Occipital lobe (tissue), 2 donors: ENCODE data around the gene GNAT2. TPM values are rescaled to one million over a fixed set of nuclear protein-coding genes. Genes with fewer than 3 reads are reported as not detected.
"Not testable (repeated sequence)": the region's sequence is repeated elsewhere in the genome, so short reads cannot be mapped to it uniquely, and the experiment has no call there.

Experiments used
- DNase-seq: peaks from one replicate; lab custom pipeline; 2025; lab: John Stamatoyannopoulos, UW
- total RNA-seq: library from RNA; depleted of rRNA; stranded (reverse); fragments of >200 nt; gene quantifications from one replicate; pipeline ENCODE4 v1.2.3, GENCODE V29; 2014

GNAT2 gene
- total RNA-seq: not detected

DNA sequence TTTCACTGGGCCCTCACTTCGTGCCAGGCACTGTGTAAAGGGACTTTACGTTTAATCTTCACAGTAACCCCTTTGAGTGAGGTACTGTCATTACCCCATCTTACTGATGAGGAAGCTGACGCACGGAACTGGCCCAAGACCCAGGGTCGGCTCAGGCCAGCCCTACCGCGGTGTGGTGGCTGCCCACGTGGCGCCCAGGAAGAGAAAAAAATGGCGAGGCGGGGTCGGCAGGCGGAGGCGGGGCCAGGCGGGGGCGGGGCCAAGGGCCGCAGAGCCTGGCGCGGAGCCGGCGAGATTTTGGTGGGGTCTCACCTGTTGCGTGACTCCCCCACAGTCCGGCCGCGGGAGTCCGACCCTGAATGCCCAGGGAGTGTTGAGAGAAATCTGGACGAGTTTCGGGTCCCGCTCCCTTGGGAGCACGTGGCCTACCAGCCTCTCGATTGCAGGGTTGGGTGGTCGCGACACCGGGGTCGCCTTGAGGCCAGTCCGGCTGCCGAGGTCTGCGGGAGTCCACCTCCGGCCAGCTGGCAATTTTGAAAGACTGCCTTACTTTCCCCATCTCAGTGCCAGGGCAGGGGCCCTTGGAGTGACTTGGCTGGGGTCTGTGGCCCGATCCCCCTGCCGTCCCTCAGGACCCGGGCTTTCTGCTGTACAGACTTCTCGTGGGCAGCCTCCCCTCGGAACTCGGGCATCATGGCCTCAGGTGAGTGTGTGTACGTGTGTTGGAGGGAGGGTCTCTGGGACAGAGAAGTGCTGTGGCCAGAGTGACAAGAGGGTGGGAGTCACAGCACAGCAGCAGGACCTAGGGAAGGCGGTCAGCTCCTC lies at the start of gene GNAT2, which contains the start of gene AMPD2:
GNAT2 (minus strand) TSS at position 41 of the 825 bp plus-strand sequence. CDS start 6,746 bp downstream, outside the sequence.
AMPD2 (plus strand) TSS at position 262 of the 825 bp plus-strand sequence. CDS start 1,339 bp downstream, outside the sequence.
- DNase-seq: no peak

DNA sequence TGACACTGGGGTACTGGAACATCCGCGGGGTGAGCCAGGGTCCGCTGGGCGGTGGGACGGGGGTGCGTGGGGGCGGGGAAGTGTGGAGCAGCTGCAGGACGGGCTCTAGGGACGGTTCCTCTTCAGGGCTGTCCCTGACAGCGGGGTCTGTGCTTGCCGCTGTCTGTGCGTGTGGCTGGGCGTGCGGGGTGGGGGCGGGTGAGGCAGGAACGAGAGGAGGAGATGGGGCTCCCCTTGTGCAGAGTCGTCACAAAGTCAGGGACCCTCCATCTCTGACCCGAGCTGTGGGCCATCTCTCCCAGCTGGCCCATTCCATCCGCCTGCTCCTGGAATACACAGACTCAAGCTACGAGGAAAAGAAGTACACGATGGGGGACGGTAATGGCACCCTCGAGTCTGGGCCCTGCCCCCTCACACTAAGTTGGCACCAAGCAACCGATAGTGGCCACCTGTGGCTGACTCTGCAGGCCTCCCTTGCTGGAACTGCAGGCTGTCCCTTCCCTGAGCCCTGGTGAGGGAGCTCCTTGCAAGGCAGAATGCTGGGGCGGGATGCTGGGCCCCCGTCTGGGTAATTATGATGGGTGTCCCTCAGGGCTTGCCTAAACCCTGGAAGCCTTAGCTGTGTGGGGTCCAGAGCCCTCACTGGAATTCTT lies 48.8 kb upstream of the GNAT2 start:
- no peak for DNase-seq

DNA sequence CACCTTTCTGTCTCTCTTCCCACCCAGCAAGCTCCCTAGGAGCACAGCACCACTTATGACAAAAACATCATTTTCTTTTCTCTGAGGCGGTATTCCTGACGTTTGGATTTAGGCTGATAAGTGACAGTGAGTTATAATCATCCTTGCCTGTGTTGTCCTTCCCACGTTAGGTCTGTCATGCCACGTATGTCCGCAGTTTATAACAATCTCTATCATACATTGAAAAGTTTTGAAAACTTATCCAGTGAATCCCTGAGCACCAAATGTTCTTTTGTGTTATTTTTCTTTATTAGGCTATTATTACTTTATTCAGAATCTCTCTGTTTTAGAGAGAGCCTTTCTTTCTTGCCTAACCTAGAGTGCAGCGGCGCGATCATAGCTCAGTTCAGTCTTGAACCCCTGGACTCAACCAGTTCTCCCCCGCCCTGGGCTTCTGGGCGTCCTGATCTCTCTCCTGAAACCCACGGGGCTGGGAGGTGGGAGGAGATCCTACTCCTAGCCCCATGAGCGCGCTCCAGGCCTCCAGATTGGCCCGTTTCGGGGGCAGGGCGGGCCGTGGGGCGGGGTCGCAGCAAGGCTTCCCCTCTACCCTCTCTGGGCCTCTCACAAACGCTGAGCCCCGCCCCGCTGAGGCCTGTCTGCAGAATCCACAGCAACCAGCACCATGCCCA lies 48.2 kb upstream of the GNAT2 start, which contains the start of gene GSTM2:
GSTM2 (plus strand) TSS at position 606 of the 671 bp plus-strand sequence; CDS start at position 665, 59 bp downstream.
- peak; percentile 59 for DNase-seq

GRCh38 chr1:109664671-109665070 lies 45.3 kb upstream of the GNAT2 start:
- DNase-seq: no peak

GRCh38 chr1:109661391-109661790 lies 42.0 kb upstream of the GNAT2 start:
- DNase-seq: no peak

GRCh38 chr1:109660691-109661026 lies 41.2 kb upstream of the GNAT2 start:
- DNase-seq: not testable (repeated sequence)

- DNase-seq: no peak
These were observed 40.7 kb upstream of the GNAT2 start for GRCh38 chr1:109659997-109660690.

GRCh38 chr1:109659145-109659544 lies 39.7 kb upstream of the GNAT2 start:
- no peak for DNase-seq

DNA sequence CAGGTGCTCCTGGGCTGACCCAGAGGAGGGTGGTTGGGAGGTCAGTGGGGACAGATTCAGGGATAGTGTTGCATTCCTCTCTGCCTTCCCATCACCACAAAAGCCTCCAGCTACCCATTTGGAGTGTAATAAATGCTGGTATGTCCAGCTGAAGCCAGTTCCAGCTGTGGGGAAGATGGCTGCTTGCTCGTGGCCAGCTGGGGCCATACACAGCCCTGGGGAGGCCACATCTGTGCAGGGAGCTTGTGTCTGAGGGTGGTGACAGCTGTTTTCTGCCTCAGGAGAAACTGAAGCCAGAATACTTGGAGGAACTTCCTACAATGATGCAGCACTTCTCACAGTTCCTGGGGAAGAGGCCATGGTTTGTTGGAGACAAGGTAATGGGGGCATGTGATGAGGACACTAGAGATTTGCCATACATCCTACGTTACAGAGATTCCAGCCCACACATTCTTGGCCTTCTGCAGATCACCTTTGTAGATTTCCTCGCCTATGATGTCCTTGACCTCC lies 39.2 kb upstream of the GNAT2 start:
- DNase-seq: no peak

DNA sequence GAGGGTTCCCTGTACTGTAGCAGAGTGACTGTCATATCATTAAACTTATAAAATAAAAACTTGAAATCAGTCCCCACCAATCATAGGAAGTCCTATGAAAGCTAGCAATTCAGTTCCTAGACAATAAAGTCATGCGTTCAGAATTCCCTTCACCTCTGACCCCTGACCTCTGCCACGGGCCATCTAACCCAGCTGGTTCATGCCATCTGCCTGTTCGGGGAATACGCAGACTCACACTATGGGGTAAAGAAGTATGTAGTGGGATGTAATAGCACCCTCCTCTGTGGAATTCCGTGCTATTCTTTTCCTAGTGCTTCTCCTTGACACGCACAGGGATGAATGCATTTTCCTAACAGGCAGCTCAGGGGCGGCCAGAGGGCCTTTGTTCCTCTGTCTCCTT lies 38.6 kb upstream of the GNAT2 start:
- DNase-seq: no peak

GRCh38 chr1:109657395-109657794 lies 38.0 kb upstream of the GNAT2 start:
- no peak for DNase-seq

GRCh38 chr1:109655615-109656519 lies 36.5 kb upstream of the GNAT2 start, which contains the start of gene GSTM4:
Gene GSTM4, plus strand, starts transcription at chr1:109656099. Its CDS starts 291 bp downstream, at chr1:109656390.
- DNase-seq: peak; percentile 77

- no peak for DNase-seq
These were observed 35.1 kb upstream of the GNAT2 start for GRCh38 chr1:109654519-109654918.

DNA sequence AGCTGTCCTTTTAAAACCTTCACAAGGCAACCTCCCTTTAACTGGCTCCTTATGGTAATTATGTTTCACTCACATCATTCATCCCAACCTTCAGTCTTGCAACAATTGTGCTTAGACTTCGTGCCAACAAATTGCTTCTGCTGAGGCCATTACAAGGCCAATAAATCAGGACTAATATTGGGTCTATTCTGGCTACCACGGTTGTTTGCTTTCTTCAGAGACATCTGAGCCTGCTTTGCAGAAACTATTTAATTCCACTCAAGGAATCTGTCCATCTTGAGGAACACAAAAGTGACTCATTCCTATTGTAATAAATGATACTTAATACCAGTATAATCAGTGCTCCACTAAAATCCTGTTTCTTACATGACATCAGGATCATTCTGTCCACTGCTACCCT lies 33.9 kb upstream of the GNAT2 start:
- DNase-seq: no peak

DNA sequence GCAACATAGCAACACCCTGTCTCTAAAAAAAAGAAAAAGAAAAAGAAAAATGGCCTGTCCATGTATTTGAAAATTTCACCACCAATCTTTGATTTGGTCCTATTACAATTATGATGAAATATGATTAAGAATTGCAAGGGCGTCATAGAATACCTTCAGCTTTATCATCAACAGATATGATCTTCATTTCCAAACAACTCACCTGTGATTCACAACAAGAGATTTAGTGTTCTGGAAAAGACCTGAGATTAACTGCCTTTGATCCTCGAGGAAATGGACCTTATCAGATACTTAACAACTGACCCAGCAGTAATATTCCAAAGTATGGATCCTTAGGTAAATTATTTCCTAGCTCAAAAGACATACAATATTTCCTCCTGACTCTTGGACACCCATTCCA lies 33.0 kb upstream of the GNAT2 start:
- no peak for DNase-seq

GRCh38 chr1:109650609-109651008 lies 31.2 kb upstream of the GNAT2 start:
- DNase-seq: no peak

- DNase-seq: no peak
These were observed 30.1 kb upstream of the GNAT2 start for GRCh38 chr1:109649491-109649914.

GRCh38 chr1:109644670-109645069 lies 25.3 kb upstream of the GNAT2 start:
- DNase-seq: no peak

- DNase-seq: no peak
These were observed 24.2 kb upstream of the GNAT2 start for GRCh38 chr1:109643385-109644230.
